H9 (cell line): ENCODE data around the gene ATP2B2. TPM values are rescaled to one million over a fixed set of nuclear protein-coding genes. Genes with fewer than 3 reads are reported as not detected.

Experiments used
- DNase-seq: peaks from one replicate; pipeline ENCODE4 v3.0.0-alpha.2; 2017
- H2AFZ ChIP-seq: one replicate; pipeline ENCODE4 v1.6.1; 2013; ENCODE audit warnings: mild to moderate bottlenecking, low read length, control low read depth, moderate library complexity
- H2AK5ac ChIP-seq: 2 replicates; pipeline ENCODE4 v1.6.1; 2013; ENCODE audit warnings: low read length, control low read depth, mixed read lengths; ENCODE audit not compliant: insufficient read length
- H2BK120ac ChIP-seq: one replicate; pipeline ENCODE4 v1.6.1; 2013; ENCODE audit warnings: low read depth, mild to moderate bottlenecking, low read length, control low read depth, inconsistent platforms; ENCODE audit not compliant: poor library complexity, severe bottlenecking
- H2BK12ac ChIP-seq: 2 replicates; pipeline ENCODE4 v1.6.1; 2013; ENCODE audit warnings: low read length, control low read depth, mixed read lengths, low read depth; ENCODE audit not compliant: insufficient read length
- H2BK15ac ChIP-seq: 2 replicates; pipeline ENCODE4 v1.6.1; 2013; ENCODE audit warnings: low read depth, low read length, control low read depth
- H2BK20ac ChIP-seq: one replicate; pipeline ENCODE4 v1.6.1; 2013; ENCODE audit warnings: low read depth, mild to moderate bottlenecking, low read length, control low read depth, inconsistent platforms; ENCODE audit not compliant: poor library complexity, severe bottlenecking
- H2BK5ac ChIP-seq: 2 replicates; pipeline ENCODE4 v1.6.1; 2013; ENCODE audit warnings: low read length, control low read depth, mixed read lengths; ENCODE audit not compliant: insufficient read length
- H3K14ac ChIP-seq: 2 replicates; pipeline ENCODE4 v1.6.1; 2013; ENCODE audit warnings: low read length, control low read depth; ENCODE audit not compliant: insufficient read depth
- H3K18ac ChIP-seq: 2 replicates; pipeline ENCODE4 v1.6.1; 2013; ENCODE audit warnings: low read depth, mild to moderate bottlenecking, mixed read lengths, low read length, control low read depth; ENCODE audit not compliant: insufficient read length
- H3K23ac ChIP-seq: 2 replicates; pipeline ENCODE4 v1.6.1; 2013; ENCODE audit warnings: low read length, control low read depth, mixed read lengths, low read depth; ENCODE audit not compliant: insufficient read length
- H3K23me2 ChIP-seq: 2 replicates; pipeline ENCODE4 v1.6.1; 2013; ENCODE audit warnings: low read depth, mild to moderate bottlenecking, mixed read lengths, low read length, control low read depth; ENCODE audit not compliant: insufficient read length, poor library complexity, severe bottlenecking
- H3K27ac ChIP-seq: 2 replicates; pipeline ENCODE4 v1.5.1; 2013; ENCODE audit warnings: low read length, control low read depth, mixed read lengths, low read depth; ENCODE audit not compliant: insufficient read length
- H3K27me3 ChIP-seq: 2 replicates; pipeline ENCODE4 v1.6.1; 2013; ENCODE audit warnings: low read length, control low read depth, inconsistent platforms; ENCODE audit not compliant: insufficient read depth
- H3K4ac ChIP-seq: 2 replicates; pipeline ENCODE4 v1.6.1; 2013; ENCODE audit warnings: low read depth, mild to moderate bottlenecking, control low read depth, inconsistent platforms, low read length, moderate library complexity
- H3K4me1 ChIP-seq: 2 replicates; pipeline ENCODE4 v1.6.1; 2013; ENCODE audit warnings: low read length, control low read depth, inconsistent platforms; ENCODE audit not compliant: insufficient read depth
- H3K4me2 ChIP-seq: 2 replicates; pipeline ENCODE4 v1.6.1; 2013; ENCODE audit warnings: low read length, control low read depth, mixed read lengths; ENCODE audit not compliant: insufficient read length, insufficient read depth
- H3K56ac ChIP-seq: 2 replicates; pipeline ENCODE4 v1.6.1; 2013; ENCODE audit warnings: low read depth, mild to moderate bottlenecking, mixed read lengths, low read length, control low read depth; ENCODE audit not compliant: insufficient read length
- H3K79me1 ChIP-seq: 2 replicates; pipeline ENCODE4 v1.6.1; 2013; ENCODE audit warnings: low read depth, mild to moderate bottlenecking, moderate library complexity, low read length, control low read depth, inconsistent platforms; ENCODE audit not compliant: insufficient read depth, poor library complexity, severe bottlenecking
- H3K79me2 ChIP-seq: 2 replicates; pipeline ENCODE4 v1.6.1; 2013; ENCODE audit warnings: low read length, control low read depth, inconsistent platforms; ENCODE audit not compliant: insufficient read depth
- H3K9ac ChIP-seq: 2 replicates; pipeline ENCODE4 v1.6.1; 2013; ENCODE audit warnings: low read length, control low read depth, mixed read lengths; ENCODE audit not compliant: insufficient read length; ENCODE audit errors: extremely low read depth
- H3K9me3 ChIP-seq: one replicate; pipeline ENCODE4 v1.6.1; 2013; ENCODE audit warnings: low read depth, low read length, inconsistent platforms; ENCODE audit not compliant: control insufficient read depth
- H3T11ph ChIP-seq: one replicate; pipeline ENCODE4 v1.6.1; 2013; ENCODE audit warnings: mild to moderate bottlenecking, low read length, control low read depth, inconsistent platforms
- H4K20me1 ChIP-seq: one replicate; pipeline ENCODE4 v1.6.1; 2013; ENCODE audit not compliant: control insufficient read depth, insufficient read length, insufficient read depth
- H4K5ac ChIP-seq: 2 replicates; pipeline ENCODE4 v1.6.1; 2013; ENCODE audit warnings: low read depth, mild to moderate bottlenecking, mixed read lengths, low read length, control low read depth; ENCODE audit not compliant: insufficient read length
- H4K8ac ChIP-seq: replicated peaks from 2 replicates; pipeline ENCODE4 v1.6.1; 2013; ENCODE audit warnings: low read length, control low read depth, mixed read lengths, low read depth; ENCODE audit not compliant: insufficient read length
- H4K91ac ChIP-seq: 2 replicates; pipeline ENCODE4 v1.6.1; 2013; ENCODE audit warnings: low read depth, mild to moderate bottlenecking, moderate library complexity, mixed read lengths, low read length, control low read depth; ENCODE audit not compliant: insufficient read length
- H3K27ac Mint-ChIP-seq, 3 experiments: 2 replicates in 2 of 3; 3 replicates in 1 of 3; pipeline ENCODE4 v1.8.0; 2020 to 2021; ENCODE audit warnings: mixed read lengths in 3 of 3, mild to moderate bottlenecking in 1 of 3, moderate library complexity in 1 of 3
- H3K27me3 Mint-ChIP-seq: 2 replicates; pipeline ENCODE4 v1.8.0; 2021; ENCODE audit warnings: low read depth, mild to moderate bottlenecking, moderate library complexity, mixed read lengths
- H3K36me3 Mint-ChIP-seq, 3 experiments: 2 replicates in 2 of 3; 3 replicates in 1 of 3; pipeline ENCODE4 v1.8.0; 2020 to 2021; ENCODE audit warnings: low read depth in 3 of 3, mixed read lengths in 3 of 3; ENCODE audit not compliant: insufficient read depth in 1 of 3
- H3K4me1 Mint-ChIP-seq, 2 experiments: 2 replicates each; pipeline ENCODE4 v1.8.0; 2020; ENCODE audit warnings: mixed read lengths in 2 of 2
- H3K4me3 Mint-ChIP-seq, 2 experiments: 2 replicates in 1 of 2; 3 replicates in 1 of 2; pipeline ENCODE4 v1.8.0; 2020 to 2021; ENCODE audit warnings: mild to moderate bottlenecking in 2 of 2, mixed read lengths in 2 of 2, moderate library complexity in 1 of 2
- H3K9me3 Mint-ChIP-seq, 2 experiments: 2 replicates in 1 of 2; 3 replicates in 1 of 2; pipeline ENCODE4 v1.8.0; 2020; ENCODE audit warnings: mild to moderate bottlenecking in 2 of 2, mixed read lengths in 2 of 2, moderate library complexity in 1 of 2
- WGBS: extraction: QIAGEN DNeasy Blood & Tissue Kit; methylation state at CpG from one replicate; pipeline ENCODE4 v1.1.7; 2013; ENCODE audit warnings: missing lambda C conversion rate, low lambda C conversion rate, mixed read lengths; ENCODE audit not compliant: insufficient read length; ENCODE audit errors: extremely low coverage; 5-methylcytosine and 5-hydroxymethylcytosine counted together
- total RNA-seq: library from RNA; stranded (reverse); gene quantifications from 2 replicates; pipeline ENCODE4 v1.2.1, GENCODE V29; 2021
- TF ChIP-seq, protein P1 (sequence below): fragments of 200-600 bp; sonication (generic); conservative IDR thresholded peaks from 3 replicates; pipeline ENCODE4 v1.8.0; 2021; ENCODE audit warnings: antibody characterized with exemption, mild to moderate bottlenecking

The ATP2B2 gene
- total RNA-seq, 1 experiment from 2014 or later, result 0.33 TPM

- Histone ChIP-seq H4K8ac (no peak overlapping the region), H2BK12ac (no peak overlapping the region), H2BK120ac (no peak overlapping the region), H4K91ac (no peak overlapping the region), H4K5ac (no peak overlapping the region), H3K79me1 (no peaks in the 10 kb centered on the region), H4K20me1 (no peaks in the 10 kb centered on the region), H3K23me2 (no peaks in the 10 kb centered on the region), H2AFZ (no peak overlapping the region), H2BK20ac (no peak overlapping the region), H3K18ac (no peak overlapping the region), H2BK5ac (no peak overlapping the region), H2BK15ac (no peak overlapping the region), H3K14ac (no peak overlapping the region), H3K9me3 (no peaks in the 10 kb centered on the region), H3K56ac (no peak overlapping the region), H3K4ac (no peak overlapping the region), H2AK5ac (no peak overlapping the region), H3K79me2 (no peaks in the 10 kb centered on the region), H3K4me2 (no peak overlapping the region), H3K27me3 (no peaks in the 10 kb centered on the region), H3T11ph (no peak overlapping the region), H3K9ac (no peak overlapping the region), H3K23ac (no peak overlapping the region), H3K27ac (no peak overlapping the region), H3K4me1 (peaks cover 4% of the 10 kb centered on the region; the same call in 1 of the 2 replicates)
- H3K27me3 Mint-ChIP-seq, result no peaks in the 10 kb centered on the region; the same call in 1 of the 2 replicates
- WGBS, result no CpG with 5 or more reads among the region's 15 CpGs
- H3K9me3 Mint-ChIP-seq, result no peaks in the 10 kb centered on the region
- TF ChIP-seq, protein P1, sequence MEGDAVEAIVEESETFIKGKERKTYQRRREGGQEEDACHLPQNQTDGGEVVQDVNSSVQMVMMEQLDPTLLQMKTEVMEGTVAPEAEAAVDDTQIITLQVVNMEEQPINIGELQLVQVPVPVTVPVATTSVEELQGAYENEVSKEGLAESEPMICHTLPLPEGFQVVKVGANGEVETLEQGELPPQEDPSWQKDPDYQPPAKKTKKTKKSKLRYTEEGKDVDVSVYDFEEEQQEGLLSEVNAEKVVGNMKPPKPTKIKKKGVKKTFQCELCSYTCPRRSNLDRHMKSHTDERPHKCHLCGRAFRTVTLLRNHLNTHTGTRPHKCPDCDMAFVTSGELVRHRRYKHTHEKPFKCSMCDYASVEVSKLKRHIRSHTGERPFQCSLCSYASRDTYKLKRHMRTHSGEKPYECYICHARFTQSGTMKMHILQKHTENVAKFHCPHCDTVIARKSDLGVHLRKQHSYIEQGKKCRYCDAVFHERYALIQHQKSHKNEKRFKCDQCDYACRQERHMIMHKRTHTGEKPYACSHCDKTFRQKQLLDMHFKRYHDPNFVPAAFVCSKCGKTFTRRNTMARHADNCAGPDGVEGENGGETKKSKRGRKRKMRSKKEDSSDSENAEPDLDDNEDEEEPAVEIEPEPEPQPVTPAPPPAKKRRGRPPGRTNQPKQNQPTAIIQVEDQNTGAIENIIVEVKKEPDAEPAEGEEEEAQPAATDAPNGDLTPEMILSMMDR, result no peak
- DNase-seq, result no peak
- peaks cover 30 to 45% of the 10 kb centered on the region in 2 experiments for H3K4me1 Mint-ChIP-seq
- peak overlapping the region in 1 of 3 experiments; percentile 12; a peak in 2 of 7 replicates for H3K27ac Mint-ChIP-seq
- no peaks in the 10 kb centered on the region for H3K36me3 Mint-ChIP-seq
- no peak overlapping the region for H3K4me3 Mint-ChIP-seq
These were observed 126.2 kb downstream of the ATP2B2 start for GRCh38 chr3:10379161-10379560.
